H9 (cell line): Measurements from ENCODE around the gene TPD52L2. TPM values are rescaled to one million over a fixed set of nuclear protein-coding genes. Genes with fewer than 3 reads are reported as not detected.
A peak's percentile ranks its signal among the peaks of the same experiment; 100 is the strongest.

Experiments used
- DNase-seq: peaks from one replicate; pipeline ENCODE4 v3.0.0-alpha.2; 2017
- H2AFZ ChIP-seq: one replicate; pipeline ENCODE4 v1.6.1; 2013; ENCODE audit warnings: mild to moderate bottlenecking, low read length, control low read depth, moderate library complexity
- H2AK5ac ChIP-seq: 2 replicates; pipeline ENCODE4 v1.6.1; 2013; ENCODE audit warnings: low read length, control low read depth, mixed read lengths; ENCODE audit not compliant: insufficient read length
- H2BK120ac ChIP-seq: one replicate; pipeline ENCODE4 v1.6.1; 2013; ENCODE audit warnings: low read depth, mild to moderate bottlenecking, low read length, control low read depth, inconsistent platforms; ENCODE audit not compliant: poor library complexity, severe bottlenecking
- H2BK12ac ChIP-seq: 2 replicates; pipeline ENCODE4 v1.6.1; 2013; ENCODE audit warnings: low read length, control low read depth, mixed read lengths, low read depth; ENCODE audit not compliant: insufficient read length
- H2BK15ac ChIP-seq: 2 replicates; pipeline ENCODE4 v1.6.1; 2013; ENCODE audit warnings: low read depth, low read length, control low read depth
- H2BK20ac ChIP-seq: one replicate; pipeline ENCODE4 v1.6.1; 2013; ENCODE audit warnings: low read depth, mild to moderate bottlenecking, low read length, control low read depth, inconsistent platforms; ENCODE audit not compliant: poor library complexity, severe bottlenecking
- H2BK5ac ChIP-seq: 2 replicates; pipeline ENCODE4 v1.6.1; 2013; ENCODE audit warnings: low read length, control low read depth, mixed read lengths; ENCODE audit not compliant: insufficient read length
- H3K14ac ChIP-seq: 2 replicates; pipeline ENCODE4 v1.6.1; 2013; ENCODE audit warnings: low read length, control low read depth; ENCODE audit not compliant: insufficient read depth
- H3K18ac ChIP-seq: 2 replicates; pipeline ENCODE4 v1.6.1; 2013; ENCODE audit warnings: low read depth, mild to moderate bottlenecking, mixed read lengths, low read length, control low read depth; ENCODE audit not compliant: insufficient read length
- H3K23ac ChIP-seq: 2 replicates; pipeline ENCODE4 v1.6.1; 2013; ENCODE audit warnings: low read length, control low read depth, mixed read lengths, low read depth; ENCODE audit not compliant: insufficient read length
- H3K23me2 ChIP-seq: 2 replicates; pipeline ENCODE4 v1.6.1; 2013; ENCODE audit warnings: low read depth, mild to moderate bottlenecking, mixed read lengths, low read length, control low read depth; ENCODE audit not compliant: insufficient read length, poor library complexity, severe bottlenecking
- H3K27ac ChIP-seq: 2 replicates; pipeline ENCODE4 v1.5.1; 2013; ENCODE audit warnings: low read length, control low read depth, mixed read lengths, low read depth; ENCODE audit not compliant: insufficient read length
- H3K27me3 ChIP-seq: 2 replicates; pipeline ENCODE4 v1.6.1; 2013; ENCODE audit warnings: low read length, control low read depth, inconsistent platforms; ENCODE audit not compliant: insufficient read depth
- H3K4ac ChIP-seq: 2 replicates; pipeline ENCODE4 v1.6.1; 2013; ENCODE audit warnings: low read depth, mild to moderate bottlenecking, control low read depth, inconsistent platforms, low read length, moderate library complexity
- H3K4me1 ChIP-seq: 2 replicates; pipeline ENCODE4 v1.6.1; 2013; ENCODE audit warnings: low read length, control low read depth, inconsistent platforms; ENCODE audit not compliant: insufficient read depth
- H3K4me2 ChIP-seq: 2 replicates; pipeline ENCODE4 v1.6.1; 2013; ENCODE audit warnings: low read length, control low read depth, mixed read lengths; ENCODE audit not compliant: insufficient read length, insufficient read depth
- H3K56ac ChIP-seq: 2 replicates; pipeline ENCODE4 v1.6.1; 2013; ENCODE audit warnings: low read depth, mild to moderate bottlenecking, mixed read lengths, low read length, control low read depth; ENCODE audit not compliant: insufficient read length
- H3K79me1 ChIP-seq: 2 replicates; pipeline ENCODE4 v1.6.1; 2013; ENCODE audit warnings: low read depth, mild to moderate bottlenecking, moderate library complexity, low read length, control low read depth, inconsistent platforms; ENCODE audit not compliant: insufficient read depth, poor library complexity, severe bottlenecking
- H3K79me2 ChIP-seq: 2 replicates; pipeline ENCODE4 v1.6.1; 2013; ENCODE audit warnings: low read length, control low read depth, inconsistent platforms; ENCODE audit not compliant: insufficient read depth
- H3K9ac ChIP-seq: 2 replicates; pipeline ENCODE4 v1.6.1; 2013; ENCODE audit warnings: low read length, control low read depth, mixed read lengths; ENCODE audit not compliant: insufficient read length; ENCODE audit errors: extremely low read depth
- H3K9me3 ChIP-seq: one replicate; pipeline ENCODE4 v1.6.1; 2013; ENCODE audit warnings: low read depth, low read length, inconsistent platforms; ENCODE audit not compliant: control insufficient read depth
- H3T11ph ChIP-seq: one replicate; pipeline ENCODE4 v1.6.1; 2013; ENCODE audit warnings: mild to moderate bottlenecking, low read length, control low read depth, inconsistent platforms
- H4K20me1 ChIP-seq: one replicate; pipeline ENCODE4 v1.6.1; 2013; ENCODE audit not compliant: control insufficient read depth, insufficient read length, insufficient read depth
- H4K5ac ChIP-seq: 2 replicates; pipeline ENCODE4 v1.6.1; 2013; ENCODE audit warnings: low read depth, mild to moderate bottlenecking, mixed read lengths, low read length, control low read depth; ENCODE audit not compliant: insufficient read length
- H4K8ac ChIP-seq: replicated peaks from 2 replicates; pipeline ENCODE4 v1.6.1; 2013; ENCODE audit warnings: low read length, control low read depth, mixed read lengths, low read depth; ENCODE audit not compliant: insufficient read length
- H4K91ac ChIP-seq: 2 replicates; pipeline ENCODE4 v1.6.1; 2013; ENCODE audit warnings: low read depth, mild to moderate bottlenecking, moderate library complexity, mixed read lengths, low read length, control low read depth; ENCODE audit not compliant: insufficient read length
- H3K27ac Mint-ChIP-seq, 3 experiments: 2 replicates in 2 of 3; 3 replicates in 1 of 3; pipeline ENCODE4 v1.8.0; 2020 to 2021; ENCODE audit warnings: mixed read lengths in 3 of 3, mild to moderate bottlenecking in 1 of 3, moderate library complexity in 1 of 3
- H3K27me3 Mint-ChIP-seq: 2 replicates; pipeline ENCODE4 v1.8.0; 2021; ENCODE audit warnings: low read depth, mild to moderate bottlenecking, moderate library complexity, mixed read lengths
- H3K36me3 Mint-ChIP-seq, 3 experiments: 2 replicates in 2 of 3; 3 replicates in 1 of 3; pipeline ENCODE4 v1.8.0; 2020 to 2021; ENCODE audit warnings: low read depth in 3 of 3, mixed read lengths in 3 of 3; ENCODE audit not compliant: insufficient read depth in 1 of 3
- H3K4me1 Mint-ChIP-seq, 2 experiments: 2 replicates each; pipeline ENCODE4 v1.8.0; 2020; ENCODE audit warnings: mixed read lengths in 2 of 2
- H3K4me3 Mint-ChIP-seq, 2 experiments: 2 replicates in 1 of 2; 3 replicates in 1 of 2; pipeline ENCODE4 v1.8.0; 2020 to 2021; ENCODE audit warnings: mild to moderate bottlenecking in 2 of 2, mixed read lengths in 2 of 2, moderate library complexity in 1 of 2
- H3K9me3 Mint-ChIP-seq, 2 experiments: 2 replicates in 1 of 2; 3 replicates in 1 of 2; pipeline ENCODE4 v1.8.0; 2020; ENCODE audit warnings: mild to moderate bottlenecking in 2 of 2, mixed read lengths in 2 of 2, moderate library complexity in 1 of 2
- CTCF ChIP-seq: fragments of 200-600 bp; sonication (generic); conservative IDR thresholded peaks from 3 replicates; pipeline ENCODE4 v1.8.0; 2021; ENCODE audit warnings: antibody characterized with exemption, mild to moderate bottlenecking
- WGBS: extraction: QIAGEN DNeasy Blood & Tissue Kit; methylation state at CpG from one replicate; pipeline ENCODE4 v1.1.7; 2013; ENCODE audit warnings: missing lambda C conversion rate, low lambda C conversion rate, mixed read lengths; ENCODE audit not compliant: insufficient read length; ENCODE audit errors: extremely low coverage; 5-methylcytosine and 5-hydroxymethylcytosine counted together
- total RNA-seq: library from RNA; stranded (reverse); gene quantifications from 2 replicates; pipeline ENCODE4 v1.2.1, GENCODE V29; 2021

TPD52L2 gene
- total RNA-seq, 1 experiment from 2014 or later, result 94.1 TPM

- H2AK5ac ChIP-seq, result no peak overlapping the region
- no peak overlapping the region for H4K8ac ChIP-seq
- H3K23ac ChIP-seq, result no peak overlapping the region
- no peak overlapping the region for H2BK15ac ChIP-seq
- H3K14ac ChIP-seq, result no peak overlapping the region; the same call in 1 of the 2 replicates
- H3K27ac ChIP-seq, result no peak overlapping the region
- no peak overlapping the region for H2BK20ac ChIP-seq
- no peak overlapping the region for H3T11ph ChIP-seq
- no peak overlapping the region for H3K4me2 ChIP-seq
- H2AFZ ChIP-seq, result no peak overlapping the region
- H3K79me1 ChIP-seq, result no peaks in the 10 kb centered on the region
- no peak overlapping the region for H3K4ac ChIP-seq
- no peaks in the 10 kb centered on the region for H3K9me3 ChIP-seq
- H3K27me3 Mint-ChIP-seq, result no peaks in the 10 kb centered on the region
- no peak overlapping the region for H3K18ac ChIP-seq
- peak overlapping the region in 1 of 2 experiments; percentile 38; a peak in 1 of 5 replicates for H3K4me3 Mint-ChIP-seq
- H4K20me1 ChIP-seq, result no peaks in the 10 kb centered on the region
- H3K9ac ChIP-seq, result no peak overlapping the region
- no peaks in the 10 kb centered on the region for H3K27me3 ChIP-seq
- H3K56ac ChIP-seq, result no peak overlapping the region
- no peak overlapping the region for H4K5ac ChIP-seq
- no peak overlapping the region for H4K91ac ChIP-seq
- 0 out of 7 replicates have a peak overlapping the region, but pooled peaks of 1 of the 3 experiments have one; percentile 72 for H3K27ac Mint-ChIP-seq
- H2BK5ac ChIP-seq, result no peak overlapping the region
- H3K36me3 Mint-ChIP-seq, result peaks cover 12 to 30% (median 15%) of the 10 kb centered on the region in 3 experiments; a peak in 6 of 7 replicates
- H2BK12ac ChIP-seq, result no peak overlapping the region
- peaks cover 5 to 9% of the 10 kb centered on the region in 2 experiments; a peak in 4 of 5 replicates for H3K9me3 Mint-ChIP-seq
- peaks cover 4% of the 10 kb centered on the region in 2 experiments for H3K4me1 Mint-ChIP-seq
- no peak overlapping the region for H2BK120ac ChIP-seq
- no peaks in the 10 kb centered on the region; the same call in 1 of the 2 replicates for H3K79me2 ChIP-seq
- no peaks in the 10 kb centered on the region for H3K23me2 ChIP-seq
- WGBS, result no CpG with 5 or more reads among the region's 11 CpGs
- no peaks in the 10 kb centered on the region for H3K4me1 ChIP-seq
- DNase-seq, result no peak
- TF ChIP-seq CTCF, result no peak
Measured at GRCh38 chr20:63917811-63918210, 52.7 kb downstream of the TPD52L2 start.
